ENCODE results near the gene PXK. TPM values are rescaled to one million over a fixed set of nuclear protein-coding genes. Genes with fewer than 3 reads are reported as not detected.

The PXK gene
- polyA plus RNA-seq, 1 donor (not counting 4 experiments of a cell fraction or from before 2014, with no cell fraction given), result 12.2 TPM

DNA sequence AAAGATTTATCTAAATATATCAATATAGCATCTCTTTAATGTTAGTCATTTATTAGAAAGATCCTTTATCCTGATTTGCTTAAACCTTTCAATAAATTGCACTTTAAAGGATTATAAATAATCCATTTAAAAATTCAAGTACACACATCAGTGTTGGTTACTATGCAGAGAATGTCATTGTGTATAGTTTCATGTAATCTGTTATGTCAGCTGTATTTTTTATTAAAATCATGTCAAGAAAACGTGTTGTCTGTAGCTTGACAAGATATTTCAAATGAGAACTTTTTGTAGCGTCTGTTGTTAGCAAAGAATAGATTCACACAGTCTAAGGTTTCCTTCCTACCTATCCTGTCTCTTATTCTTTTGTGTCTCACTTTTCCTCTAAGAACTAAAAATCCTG, 93.1 kb downstream of the PXK start:
- Histone ChIP-seq H3K4me1 (ENCODE audit: control insufficient read depth, extremely low read depth, insufficient read depth, low read length) (no peaks in the 10 kb centered on the region), H3K9me3 (ENCODE audit: control insufficient read depth, low read depth, low read length) (no peaks in the 10 kb centered on the region), H3K27me3 (ENCODE audit: control insufficient read depth, extremely low read depth, insufficient read depth, low read length) (no peaks in the 10 kb centered on the region), H3K4me2 (ENCODE audit: control insufficient read depth, extremely low read depth, insufficient read depth, low read depth, low read length) (no peak overlapping the region), H4K20me1 (ENCODE audit: control insufficient read depth, extremely low read depth, insufficient read depth, low read length) (no peaks in the 10 kb centered on the region), H2AFZ (ENCODE audit: control insufficient read depth, low read length) (no peak overlapping the region), H3K9ac (ENCODE audit: control insufficient read depth, extremely low read depth, insufficient read depth, low read length) (no peak overlapping the region), H3K4me3 (ENCODE audit: control insufficient read depth in 2 of 3, extremely low read depth in 1 of 3, insufficient read depth in 2 of 3, low read depth in 1 of 3, low read length in 3 of 3) (no peak overlapping the region), H3K36me3 (ENCODE audit: control insufficient read depth in 2 of 2, extremely low read depth in 1 of 2, insufficient read depth in 2 of 2, low read length in 2 of 2) (peaks cover 10 to 37% of the 10 kb centered on the region in 2 experiments), H3K79me2 (ENCODE audit: control insufficient read depth, insufficient read depth, low read length) (no peaks in the 10 kb centered on the region), H3K27ac (ENCODE audit: control insufficient read depth, insufficient read depth, low read length) (no peak overlapping the region), H3K9me1 (ENCODE audit: control insufficient read depth, extremely low read depth, insufficient read depth, low read length) (no peaks in the 10 kb centered on the region)
- FAIRE-seq (no peak), DNase-seq (ENCODE audit: low read depth, low spot score) (no peak)
- TF ChIP-seq EZH2 (IDR thresholded peaks at IDR 0.05; ENCODE audit: low read length), result no peak
- TF ChIP-seq, protein P1, sequence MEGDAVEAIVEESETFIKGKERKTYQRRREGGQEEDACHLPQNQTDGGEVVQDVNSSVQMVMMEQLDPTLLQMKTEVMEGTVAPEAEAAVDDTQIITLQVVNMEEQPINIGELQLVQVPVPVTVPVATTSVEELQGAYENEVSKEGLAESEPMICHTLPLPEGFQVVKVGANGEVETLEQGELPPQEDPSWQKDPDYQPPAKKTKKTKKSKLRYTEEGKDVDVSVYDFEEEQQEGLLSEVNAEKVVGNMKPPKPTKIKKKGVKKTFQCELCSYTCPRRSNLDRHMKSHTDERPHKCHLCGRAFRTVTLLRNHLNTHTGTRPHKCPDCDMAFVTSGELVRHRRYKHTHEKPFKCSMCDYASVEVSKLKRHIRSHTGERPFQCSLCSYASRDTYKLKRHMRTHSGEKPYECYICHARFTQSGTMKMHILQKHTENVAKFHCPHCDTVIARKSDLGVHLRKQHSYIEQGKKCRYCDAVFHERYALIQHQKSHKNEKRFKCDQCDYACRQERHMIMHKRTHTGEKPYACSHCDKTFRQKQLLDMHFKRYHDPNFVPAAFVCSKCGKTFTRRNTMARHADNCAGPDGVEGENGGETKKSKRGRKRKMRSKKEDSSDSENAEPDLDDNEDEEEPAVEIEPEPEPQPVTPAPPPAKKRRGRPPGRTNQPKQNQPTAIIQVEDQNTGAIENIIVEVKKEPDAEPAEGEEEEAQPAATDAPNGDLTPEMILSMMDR (optimal IDR thresholded peaks at IDR 0.05 in 1 of 3, IDR thresholded peaks at IDR 0.05 in 1 of 3, conservative IDR thresholded peaks at IDR 0.05 in 1 of 3; ENCODE audit: extremely low read depth in 1 of 3, insufficient read depth in 2 of 3, low read length in 3 of 3), result no peak
- dilution Hi-C loops (cut with MboI; ENCODE audit: extremely low pct_ligation_motif_present, low sequenced_read_pairs), result no loop called here

DNA sequence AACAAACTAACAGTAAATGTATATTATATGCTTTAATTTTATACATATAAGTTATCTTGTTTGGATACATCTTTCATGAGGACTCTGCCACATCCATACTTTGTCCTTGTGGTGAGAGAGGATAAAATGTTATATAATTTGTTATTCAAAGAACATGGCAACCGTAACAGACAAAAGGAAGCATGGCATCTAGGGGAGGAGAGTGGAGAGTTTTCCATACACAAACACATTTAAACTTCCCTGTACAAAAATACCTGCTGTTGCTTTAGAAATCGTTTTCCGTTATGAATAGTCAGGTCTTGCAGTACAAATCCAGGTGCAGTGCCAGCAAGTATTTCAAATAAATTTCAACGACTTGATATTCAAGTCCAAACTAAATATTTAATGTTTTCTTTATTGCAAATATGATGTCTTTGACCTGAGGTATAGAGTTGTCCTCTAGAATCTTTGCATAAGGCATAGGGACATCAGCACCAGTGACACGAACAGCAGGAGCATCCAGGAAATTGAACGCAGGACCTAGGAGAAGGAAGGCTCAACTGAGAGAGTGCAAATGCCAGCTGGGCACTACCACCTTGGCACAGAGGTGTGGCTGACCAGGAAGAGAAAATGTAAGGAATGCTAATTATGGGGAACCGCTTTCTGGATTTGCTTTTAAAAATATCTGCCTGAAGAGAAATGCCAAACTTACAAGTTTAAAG, 95.1 kb downstream of the PXK start:
- dilution Hi-C loops (cut with MboI; ENCODE audit: extremely low pct_ligation_motif_present, low sequenced_read_pairs), result no loop called here
- no peak for FAIRE-seq

More for the DNA sequence above, 95.1 kb downstream of the PXK start:
- Histone ChIP-seq H3K4me2 (ENCODE audit: control insufficient read depth, extremely low read depth, insufficient read depth, low read depth, low read length) (no peak overlapping the region), H4K20me1 (ENCODE audit: control insufficient read depth, extremely low read depth, insufficient read depth, low read length) (no peaks in the 10 kb centered on the region), H3K4me3 (ENCODE audit: control insufficient read depth in 2 of 3, extremely low read depth in 1 of 3, insufficient read depth in 2 of 3, low read depth in 1 of 3, low read length in 3 of 3) (no peak overlapping the region), H3K9ac (ENCODE audit: control insufficient read depth, extremely low read depth, insufficient read depth, low read length) (no peak overlapping the region), H3K36me3 (ENCODE audit: control insufficient read depth in 2 of 2, extremely low read depth in 1 of 2, insufficient read depth in 2 of 2, low read length in 2 of 2) (peaks cover 7 to 31% of the 10 kb centered on the region in 2 experiments), H3K4me1 (ENCODE audit: control insufficient read depth, extremely low read depth, insufficient read depth, low read length) (no peaks in the 10 kb centered on the region), H2AFZ (ENCODE audit: control insufficient read depth, low read length) (no peak overlapping the region), H3K27me3 (ENCODE audit: control insufficient read depth, extremely low read depth, insufficient read depth, low read length) (no peaks in the 10 kb centered on the region), H3K9me3 (ENCODE audit: control insufficient read depth, low read depth, low read length) (no peaks in the 10 kb centered on the region), H3K79me2 (ENCODE audit: control insufficient read depth, insufficient read depth, low read length) (peaks cover 3% of the 10 kb centered on the region), H3K27ac (ENCODE audit: control insufficient read depth, insufficient read depth, low read length) (no peak overlapping the region), H3K9me1 (ENCODE audit: control insufficient read depth, extremely low read depth, insufficient read depth, low read length) (no peaks in the 10 kb centered on the region)
- no peak for DNase-seq (ENCODE audit: low read depth, low spot score)
- TF ChIP-seq, protein P1 (optimal IDR thresholded peaks at IDR 0.05 in 1 of 3, IDR thresholded peaks at IDR 0.05 in 1 of 3, conservative IDR thresholded peaks at IDR 0.05 in 1 of 3; ENCODE audit: extremely low read depth in 1 of 3, insufficient read depth in 2 of 3, low read length in 3 of 3), result no peak
- no peak for TF ChIP-seq EZH2 (IDR thresholded peaks at IDR 0.05; ENCODE audit: low read length)

Data from keratinocyte (primary cell).